NK-92 (cell line): ENCODE measurements around the gene GREB1.

Source experiments
- DNase-seq: peaks from one replicate; lab custom pipeline; 2025; ENCODE audit not compliant: unreplicated experiment; lab: John Stamatoyannopoulos, UW

The GREB1 gene

GRCh38 chr2:11559066-11559785 lies 25.4 kb downstream of the GREB1 start:
- DNase-seq: no peak

DNA sequence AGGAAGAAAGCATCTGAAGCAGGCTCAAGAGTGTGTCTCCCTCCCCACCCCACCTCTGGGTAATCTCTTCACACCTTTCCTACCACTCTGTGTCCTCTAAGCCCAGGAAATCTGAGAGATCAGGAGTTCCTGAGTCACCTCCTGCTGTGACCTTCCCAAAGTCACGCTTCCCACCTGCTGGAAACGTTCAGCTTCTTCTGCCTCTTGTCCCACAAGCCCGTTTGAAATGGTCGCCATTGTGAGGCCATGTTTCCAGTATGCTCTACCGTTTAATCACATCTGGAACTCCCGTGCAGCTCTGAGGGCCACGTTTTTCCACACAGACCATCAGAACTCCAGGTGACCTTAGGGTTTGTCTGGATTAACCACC lies 25.9 kb downstream of the GREB1 start:
- DNase-seq: no peak

GRCh38 chr2:11560806-11561205 lies 27.0 kb downstream of the GREB1 start:
- DNase-seq: no peak

DNA sequence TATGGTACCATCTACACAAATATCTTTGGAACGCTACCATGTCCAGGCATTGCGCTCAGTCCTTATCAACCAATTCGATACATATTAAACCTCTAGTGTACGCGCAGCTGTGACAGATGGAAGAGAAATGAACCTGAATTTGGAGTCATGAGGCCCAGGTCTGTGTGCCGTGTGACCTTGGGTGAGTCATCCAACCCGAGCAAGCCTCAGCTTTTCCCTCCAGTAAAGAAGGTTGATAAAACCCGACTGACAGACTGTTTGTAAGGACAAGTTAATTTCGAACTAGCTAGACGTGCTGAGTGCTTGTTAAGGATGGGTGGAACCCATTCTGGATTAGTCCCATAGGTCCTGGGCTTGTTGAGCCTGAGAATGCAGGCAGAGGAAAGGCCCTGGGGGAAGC lies 28.2 kb downstream of the GREB1 start:
- DNase-seq: no peak

- no peak for DNase-seq
Measured at GRCh38 chr2:11562476-11562875, 28.6 kb downstream of the GREB1 start.

GRCh38 chr2:11563784-11564666 lies 30.2 kb downstream of the GREB1 start:
- DNase-seq: no peak

DNA sequence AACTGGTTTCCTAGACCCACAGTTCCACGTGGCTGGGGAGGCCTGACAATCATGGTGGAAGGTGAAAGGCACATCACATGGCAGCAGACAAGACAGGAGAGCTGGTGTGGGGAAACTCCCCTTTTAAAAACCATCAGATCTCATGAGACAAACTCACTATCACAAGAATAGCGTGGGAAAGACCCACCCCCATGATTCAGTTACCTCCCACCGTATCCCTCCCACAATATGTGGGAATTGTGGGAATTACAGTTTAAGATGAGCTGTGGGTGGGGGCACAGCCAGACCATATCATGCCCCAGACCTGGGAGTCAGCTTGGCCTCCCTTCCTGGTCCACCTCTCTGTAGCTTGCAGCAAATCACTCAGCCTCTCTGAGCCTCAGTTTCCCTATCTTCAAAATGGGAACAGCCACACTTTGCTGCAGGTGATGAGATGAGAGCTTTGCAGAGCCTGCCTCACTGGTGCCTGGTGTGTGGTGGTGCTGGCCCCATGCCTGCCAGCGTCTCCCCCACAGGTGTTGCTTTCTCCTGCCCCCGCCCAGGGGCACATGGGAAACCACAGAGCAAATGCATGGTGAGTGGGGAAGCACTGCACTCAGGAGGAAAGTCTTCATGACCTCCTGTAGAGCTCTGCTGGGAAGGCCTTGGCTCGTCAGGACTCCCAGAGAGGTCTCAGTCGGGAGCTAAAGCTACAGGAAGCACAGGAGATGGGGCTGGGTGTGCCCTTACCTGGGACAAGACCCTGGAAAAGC lies 31.1 kb downstream of the GREB1 start:
- no peak for DNase-seq

DNA sequence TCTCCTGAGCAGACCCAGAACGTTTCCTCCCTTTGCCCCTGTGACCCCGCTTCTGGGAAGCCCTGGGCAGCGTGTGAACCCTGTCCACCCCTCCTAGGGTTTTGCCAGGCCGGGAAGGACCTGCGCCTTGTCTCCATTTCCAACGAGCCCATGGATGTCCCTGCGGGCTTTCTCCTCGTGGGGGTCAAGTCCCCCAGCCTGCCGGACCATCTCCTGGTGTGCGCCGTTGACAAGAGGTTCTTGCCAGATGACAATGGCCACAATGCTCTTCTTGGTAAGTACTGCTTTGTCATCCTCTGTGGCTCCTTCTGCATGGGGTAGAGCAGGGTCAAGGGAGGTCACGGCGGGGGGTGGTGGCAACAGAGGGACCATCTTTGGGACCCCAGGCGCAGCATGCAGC lies 32.5 kb downstream of the GREB1 start:
- DNase-seq: no peak

DNA sequence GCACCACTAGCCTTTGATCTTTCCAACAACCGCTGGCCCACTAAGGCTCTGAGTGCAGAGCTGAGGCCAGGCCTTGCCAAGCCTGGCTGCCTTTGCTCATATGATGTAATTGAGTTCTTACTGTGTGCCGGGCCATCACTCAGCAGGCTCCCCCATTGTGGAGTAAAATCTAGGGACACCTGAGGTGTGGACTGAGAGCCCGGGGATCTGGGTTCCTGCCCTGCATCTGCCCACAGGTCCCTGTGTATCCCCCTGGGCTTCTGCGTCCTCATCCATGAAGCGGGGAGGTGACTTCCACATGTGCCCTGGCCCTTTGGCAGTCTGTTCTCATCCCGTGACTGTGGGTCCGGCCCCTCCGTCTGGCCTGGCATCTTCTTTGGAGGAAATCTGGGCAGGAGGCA lies 33.8 kb downstream of the GREB1 start:
- no peak for DNase-seq

DNA sequence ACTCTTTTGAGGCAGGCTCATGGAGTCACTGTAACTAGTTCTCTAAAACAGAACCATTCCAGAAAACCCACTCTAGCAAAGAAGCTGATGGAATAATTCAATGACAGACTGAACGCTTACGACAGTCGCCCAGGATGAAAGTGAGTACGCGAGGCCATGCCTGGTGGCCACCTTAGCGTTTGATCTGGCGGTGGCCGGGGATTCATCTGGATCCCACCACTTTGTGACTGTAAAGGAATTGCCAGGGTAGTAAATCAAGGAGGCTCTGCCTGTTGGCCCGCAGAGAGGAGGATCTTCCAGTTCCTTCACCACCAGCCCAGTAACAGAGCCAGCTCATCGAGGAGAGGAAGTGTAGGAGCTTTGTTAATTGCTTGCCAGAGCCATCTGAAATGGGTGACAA lies 34.6 kb downstream of the GREB1 start:
- no peak for DNase-seq

GRCh38 chr2:11569636-11570035 lies 35.8 kb downstream of the GREB1 start:
- DNase-seq: no peak

GRCh38 chr2:11571170-11571569 lies 37.3 kb downstream of the GREB1 start:
- no peak for DNase-seq

DNA sequence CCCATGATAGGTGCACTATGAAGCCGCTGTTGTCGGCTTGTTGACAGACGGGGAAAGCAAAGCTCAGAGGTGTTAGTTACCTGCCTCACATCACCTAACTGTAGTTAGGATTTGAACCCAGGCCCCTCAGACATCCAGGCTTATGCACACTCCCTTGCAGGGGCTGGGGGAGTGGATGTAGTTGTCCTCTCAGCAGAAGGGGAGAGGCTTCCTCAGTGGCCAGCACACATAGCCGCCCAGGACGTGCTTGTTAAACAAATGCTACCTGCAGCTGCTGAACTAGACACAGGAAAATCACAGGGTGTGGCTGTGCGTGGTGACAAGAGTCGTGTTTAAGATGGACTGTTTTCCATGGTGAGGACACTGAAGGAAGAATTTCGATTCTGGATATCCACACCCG lies 39.2 kb downstream of the GREB1 start:
- DNase-seq: no peak

- DNase-seq: no peak
Measured at GRCh38 chr2:11573418-11574175, 39.8 kb downstream of the GREB1 start.

DNA sequence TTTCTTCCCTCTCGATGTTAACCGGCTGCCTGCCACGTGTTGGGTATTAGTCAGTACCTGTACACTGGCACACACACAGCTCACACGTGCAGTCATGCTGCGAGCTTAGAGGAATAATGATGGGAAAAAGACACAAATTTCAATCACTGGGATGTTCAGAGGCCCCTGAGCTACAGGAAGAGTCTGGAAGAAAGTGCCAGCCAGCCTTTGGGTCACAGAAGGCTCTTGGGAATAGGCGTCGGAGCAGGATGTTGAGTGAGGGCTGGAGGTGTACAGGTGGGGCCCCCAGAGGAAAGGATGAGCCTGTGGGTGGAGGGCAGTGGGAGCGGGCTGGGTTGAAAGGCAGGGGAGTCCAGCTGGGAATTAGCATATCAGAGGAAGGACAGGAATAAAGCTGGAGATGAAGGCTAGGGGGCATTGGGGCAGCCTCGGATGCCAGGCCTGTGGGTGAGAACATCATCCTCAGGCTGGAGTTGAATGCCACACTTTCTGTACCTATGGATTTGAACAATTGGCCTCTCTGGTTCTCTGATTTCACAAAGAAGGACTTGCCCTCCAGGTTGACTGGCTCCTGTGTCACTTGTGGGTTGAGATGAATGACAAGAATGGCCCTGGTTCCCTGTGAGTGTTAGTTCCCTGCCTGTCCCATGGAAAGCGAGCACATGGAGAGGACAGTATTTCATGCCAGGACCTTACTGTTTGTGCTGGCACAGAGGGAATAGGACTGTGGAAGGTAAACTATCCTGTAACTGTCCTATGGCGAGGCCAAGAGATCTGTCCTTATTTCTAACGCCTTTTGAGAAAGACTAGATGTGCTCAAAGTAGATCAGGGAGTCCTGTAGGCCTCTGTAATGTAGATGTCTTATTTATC lies 40.6 kb downstream of the GREB1 start:
- no peak for DNase-seq

DNA sequence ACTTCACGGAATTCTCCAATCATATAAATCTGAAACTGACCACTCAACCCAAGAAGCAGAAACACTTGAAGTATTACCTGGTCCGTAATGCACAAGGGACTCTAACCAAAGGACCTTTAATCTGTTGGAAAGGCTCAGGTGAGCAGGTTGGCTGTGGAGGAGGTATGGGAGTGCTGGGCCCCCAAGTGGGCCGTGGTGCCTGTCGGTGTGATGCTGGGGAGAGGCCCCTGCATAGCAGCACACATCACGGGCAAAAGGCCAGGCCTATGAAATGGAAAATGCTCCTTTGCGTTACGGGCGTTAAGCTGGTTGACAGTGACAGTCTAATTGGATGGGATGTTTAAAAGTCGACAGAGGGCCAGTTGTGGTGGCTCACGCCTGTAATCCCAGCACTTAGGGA lies 42.6 kb downstream of the GREB1 start:
- no peak for DNase-seq

- DNase-seq: no peak
Measured at GRCh38 chr2:11577101-11577883, 43.4 kb downstream of the GREB1 start.

- no peak for DNase-seq
Measured at GRCh38 chr2:11578081-11578948, 44.5 kb downstream of the GREB1 start.
